ENCODE data around the gene SCGB1D2. TPM values are rescaled to one million over a fixed set of nuclear protein-coding genes. Genes with fewer than 3 reads are reported as not detected.
A peak's percentile ranks its signal among the peaks of the same experiment; 100 is the strongest.

Gene SCGB1D2
- total RNA-seq, 1 experiment from 2014 or later = not detected

DNA sequence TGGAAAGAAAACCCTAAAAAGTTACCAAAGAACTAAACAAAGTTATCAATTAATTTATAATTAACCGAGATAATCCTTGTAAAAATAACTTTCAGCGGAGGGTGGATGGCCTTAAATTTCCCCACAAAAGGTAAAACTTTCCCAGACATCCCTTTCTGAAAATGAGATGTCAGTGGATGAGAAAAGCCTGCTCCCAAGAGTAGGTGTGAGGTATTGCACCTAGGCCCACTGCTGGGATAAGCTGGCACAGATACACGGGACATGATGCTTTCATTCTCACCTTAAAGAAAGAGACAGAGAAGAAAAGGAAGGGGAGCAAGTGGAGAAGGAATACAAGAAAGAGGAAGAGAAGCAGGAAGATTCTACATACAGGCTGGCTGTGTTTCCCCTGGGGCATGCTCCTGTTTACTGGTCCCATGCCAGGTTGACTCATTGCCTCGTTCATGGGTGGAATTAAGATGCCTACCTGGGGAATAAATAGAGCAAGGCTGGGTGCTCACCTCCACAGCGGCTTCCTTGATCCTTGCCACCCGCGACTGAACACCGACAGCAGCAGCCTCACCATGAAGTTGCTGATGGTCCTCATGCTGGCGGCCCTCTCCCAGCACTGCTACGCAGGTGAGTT lies 27.7 kb downstream of the SCGB1D2 start, which contains the start of gene SCGB2A2:
Gene SCGB2A2, plus strand, starts transcription at position 505 of the 625 bp plus-strand sequence. Its CDS starts 59 bp downstream, at position 564.
- H3K9me3 Mint-ChIP-seq (ENCODE audit: unreplicated experiment) = no peaks in the 10 kb centered on the region
- H3K9me3 ChIP-seq = no peaks in the 10 kb centered on the region
- DNase-seq = peak in 1 of 2 experiments; percentile 8
- TF ChIP-seq, protein P1, sequence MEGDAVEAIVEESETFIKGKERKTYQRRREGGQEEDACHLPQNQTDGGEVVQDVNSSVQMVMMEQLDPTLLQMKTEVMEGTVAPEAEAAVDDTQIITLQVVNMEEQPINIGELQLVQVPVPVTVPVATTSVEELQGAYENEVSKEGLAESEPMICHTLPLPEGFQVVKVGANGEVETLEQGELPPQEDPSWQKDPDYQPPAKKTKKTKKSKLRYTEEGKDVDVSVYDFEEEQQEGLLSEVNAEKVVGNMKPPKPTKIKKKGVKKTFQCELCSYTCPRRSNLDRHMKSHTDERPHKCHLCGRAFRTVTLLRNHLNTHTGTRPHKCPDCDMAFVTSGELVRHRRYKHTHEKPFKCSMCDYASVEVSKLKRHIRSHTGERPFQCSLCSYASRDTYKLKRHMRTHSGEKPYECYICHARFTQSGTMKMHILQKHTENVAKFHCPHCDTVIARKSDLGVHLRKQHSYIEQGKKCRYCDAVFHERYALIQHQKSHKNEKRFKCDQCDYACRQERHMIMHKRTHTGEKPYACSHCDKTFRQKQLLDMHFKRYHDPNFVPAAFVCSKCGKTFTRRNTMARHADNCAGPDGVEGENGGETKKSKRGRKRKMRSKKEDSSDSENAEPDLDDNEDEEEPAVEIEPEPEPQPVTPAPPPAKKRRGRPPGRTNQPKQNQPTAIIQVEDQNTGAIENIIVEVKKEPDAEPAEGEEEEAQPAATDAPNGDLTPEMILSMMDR (IDR thresholded peaks at IDR 0.05; ENCODE audit: insufficient read depth in 1 of 2, low read depth in 1 of 2, low read length in 1 of 2, severe bottlenecking in 1 of 2, unreplicated experiment in 1 of 2) = peak; percentile 17 to 44
- no peaks in the 10 kb centered on the region for H3K4me1 ChIP-seq
- H3K4me3 Mint-ChIP-seq (ENCODE audit: unreplicated experiment) = no peak within 1 kb of the TSS
- no peaks in the 10 kb centered on the region for H3K36me3 Mint-ChIP-seq (ENCODE audit: insufficient read depth, unreplicated experiment)
- ChIA-PET CTCF (interaction anchor here (1.2 kb wide), 1 partner anchor 293 kb away, joined by 3 read pairs; no protein-coding TSS in a partner anchor), POLR2A (no interaction called here)
- intact Hi-C loops (cut with micrococcal nuclease; ENCODE audit: unreplicated experiment) = no loop called here
- H3K27ac Mint-ChIP-seq (ENCODE audit: unreplicated experiment) = no peak within 1 kb of the TSS
- H3K36me3 ChIP-seq (ENCODE audit: control insufficient read depth, insufficient read depth, low read length) = no peaks in the 10 kb centered on the region
- no TSS peak for BruUV-seq (replicated peaks)
- H3K27me3 ChIP-seq (replicated peaks; ENCODE audit: control insufficient read depth, insufficient read depth, low read length) = no peaks in the 10 kb centered on the region; the same call in 1 of the 2 replicates
- peaks cover 17% of the 10 kb centered on the region for H3K27me3 Mint-ChIP-seq (ENCODE audit: insufficient read depth, unreplicated experiment)
- no peak within 1 kb of the TSS for H3K4me3 ChIP-seq (ENCODE audit: low read depth, low read length)
- no peaks in the 10 kb centered on the region for H3K4me1 Mint-ChIP-seq (ENCODE audit: low read depth, unreplicated experiment)

- Histone ChIP-seq H3K27me3 (replicated peaks; ENCODE audit: control insufficient read depth, insufficient read depth, low read length) (no peaks in the 10 kb centered on the region; the same call in 1 of the 2 replicates), H3K9me3 (no peaks in the 10 kb centered on the region), H3K36me3 (ENCODE audit: control insufficient read depth, insufficient read depth, low read length) (no peaks in the 10 kb centered on the region), H3K4me3 (ENCODE audit: low read depth, low read length) (no peak overlapping the region), H3K4me1 (no peaks in the 10 kb centered on the region)
- ChIA-PET CTCF (no interaction called here), POLR2A (no interaction called here)
- BruUV-seq (replicated peaks) = no TSS peak
- Mint-ChIP-seq H3K27ac (ENCODE audit: unreplicated experiment) (no peak overlapping the region), H3K4me3 (ENCODE audit: unreplicated experiment) (no peak overlapping the region), H3K27me3 (ENCODE audit: insufficient read depth, unreplicated experiment) (peaks cover 17% of the 10 kb centered on the region), H3K36me3 (ENCODE audit: insufficient read depth, unreplicated experiment) (no peaks in the 10 kb centered on the region), H3K9me3 (ENCODE audit: unreplicated experiment) (no peaks in the 10 kb centered on the region), H3K4me1 (ENCODE audit: low read depth, unreplicated experiment) (no peaks in the 10 kb centered on the region)
- intact Hi-C loops (cut with micrococcal nuclease; ENCODE audit: unreplicated experiment) = no loop called here
- no peak for DNase-seq
- TF ChIP-seq, protein P1 (IDR thresholded peaks at IDR 0.05; ENCODE audit: insufficient read depth in 1 of 2, low read depth in 1 of 2, low read length in 1 of 2, severe bottlenecking in 1 of 2, unreplicated experiment in 1 of 2) = no peak
Observed at GRCh38 chr11:62273284-62273683, 31.2 kb downstream of the SCGB1D2 start.

DNA sequence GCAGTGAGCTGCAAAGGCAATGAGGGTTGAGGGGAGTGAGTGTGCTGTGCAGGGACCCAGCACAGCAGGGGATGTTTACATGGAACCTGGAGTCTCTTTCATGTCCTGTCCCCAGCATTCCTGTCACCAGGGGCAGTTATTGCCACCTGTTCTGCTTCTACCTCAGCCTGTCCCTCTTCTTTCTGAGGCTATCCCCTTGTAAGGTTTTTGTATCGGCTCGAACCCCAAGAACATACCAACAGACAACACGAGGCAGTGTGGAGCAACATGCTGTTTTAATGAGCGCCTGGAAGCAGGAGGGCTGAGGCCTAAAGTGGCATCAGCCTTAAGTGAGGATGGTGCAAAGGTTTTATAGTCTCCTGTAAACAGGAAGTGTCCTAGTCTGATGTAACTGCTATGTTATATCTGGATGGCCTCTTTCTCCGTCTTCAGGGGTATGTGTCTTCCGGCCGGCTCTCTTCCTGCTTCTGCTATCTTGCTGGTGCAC lies 31.8 kb downstream of the SCGB1D2 start:
- Histone ChIP-seq H3K36me3 (ENCODE audit: control insufficient read depth, insufficient read depth, low read length) (no peaks in the 10 kb centered on the region), H3K27me3 (replicated peaks; ENCODE audit: control insufficient read depth, insufficient read depth, low read length) (no peaks in the 10 kb centered on the region; the same call in 1 of the 2 replicates), H3K9me3 (no peaks in the 10 kb centered on the region), H3K4me1 (no peaks in the 10 kb centered on the region), H3K4me3 (ENCODE audit: low read depth, low read length) (no peak overlapping the region)
- no peak for DNase-seq
- Mint-ChIP-seq H3K27me3 (ENCODE audit: insufficient read depth, unreplicated experiment) (peaks cover 14% of the 10 kb centered on the region), H3K9me3 (ENCODE audit: unreplicated experiment) (no peaks in the 10 kb centered on the region), H3K4me3 (ENCODE audit: unreplicated experiment) (no peak overlapping the region), H3K4me1 (ENCODE audit: low read depth, unreplicated experiment) (no peaks in the 10 kb centered on the region), H3K36me3 (ENCODE audit: insufficient read depth, unreplicated experiment) (no peaks in the 10 kb centered on the region), H3K27ac (ENCODE audit: unreplicated experiment) (no peak overlapping the region)
- CTCF ChIA-PET = no interaction called here
- intact Hi-C loops (cut with micrococcal nuclease; ENCODE audit: unreplicated experiment) = no loop called here
- TF ChIP-seq, protein P1 (IDR thresholded peaks at IDR 0.05; ENCODE audit: insufficient read depth in 1 of 2, low read depth in 1 of 2, low read length in 1 of 2, severe bottlenecking in 1 of 2, unreplicated experiment in 1 of 2) = no peak
- POLR2A ChIA-PET = no interaction called here
- BruUV-seq (replicated peaks) = no TSS peak
